Keratinocyte (primary cell): Measurements from ENCODE around the gene MYMK.

Source experiments
- EZH2 ChIP-seq: IDR thresholded peaks from one replicate; pipeline ENCODE4 v1.6.1; 2012; ENCODE audit warnings: inconsistent platforms, mild to moderate bottlenecking, low read length, moderate library complexity
- TF ChIP-seq, protein P1 (sequence below), 3 experiments: IDR thresholded peaks in 1 of 3; conservative IDR thresholded peaks in 1 of 3; optimal IDR thresholded peaks in 1 of 3; 2 replicates in 2 of 3; 3 replicates in 1 of 3; pipeline versions ENCODE3 to v1.5.1; 2011; ENCODE audit warnings: low read length in 3 of 3, mild to moderate bottlenecking in 3 of 3, moderate library complexity in 2 of 3, control low read depth in 1 of 3, inconsistent platforms in 1 of 3; ENCODE audit not compliant: insufficient read depth in 2 of 3; ENCODE audit errors: extremely low read depth in 1 of 3

DNA sequence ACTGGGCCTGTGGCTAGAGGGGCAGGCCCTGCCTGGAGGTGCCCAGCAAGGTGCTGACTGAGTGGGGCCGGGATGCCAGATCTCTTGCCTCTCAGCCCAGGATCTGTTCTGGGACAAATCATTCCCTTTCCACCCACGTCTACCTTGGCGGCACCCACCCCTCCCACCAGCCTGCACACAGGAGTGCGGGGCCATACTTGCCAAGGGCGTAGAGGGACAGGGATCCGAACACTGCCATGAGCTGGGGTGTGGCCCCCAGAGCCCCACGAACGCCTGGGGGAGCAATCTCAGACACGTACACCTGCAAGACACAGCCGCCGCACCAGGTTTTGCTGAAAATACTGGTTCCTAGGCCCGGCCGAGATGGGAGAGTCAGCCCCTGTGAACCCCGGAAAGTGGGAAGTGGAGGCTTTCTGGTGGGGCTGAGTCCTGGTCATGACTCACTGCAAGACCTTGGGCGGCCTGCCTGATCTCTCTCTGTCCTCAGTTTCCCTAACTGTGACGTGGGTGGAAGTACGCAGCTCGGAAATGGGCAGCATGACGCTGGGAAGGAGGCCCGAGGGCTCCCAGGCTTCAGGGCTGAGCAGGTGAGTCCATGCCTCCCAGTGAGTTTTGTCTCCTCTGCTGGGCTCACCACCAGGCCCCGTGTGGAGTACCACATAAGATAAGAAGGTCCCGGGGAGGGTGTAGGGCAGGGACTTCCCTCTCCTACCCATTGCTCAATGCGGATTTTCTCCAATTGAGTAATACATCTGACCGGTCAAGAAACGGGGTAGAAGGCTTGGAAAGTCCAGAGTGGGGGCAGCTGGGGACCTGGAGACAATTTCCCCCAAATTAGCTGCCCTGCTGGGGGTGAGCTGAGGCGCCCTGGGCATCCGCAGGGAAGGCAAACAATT is 48.5 kb downstream of the MYMK start:
- TF ChIP-seq, protein P1, sequence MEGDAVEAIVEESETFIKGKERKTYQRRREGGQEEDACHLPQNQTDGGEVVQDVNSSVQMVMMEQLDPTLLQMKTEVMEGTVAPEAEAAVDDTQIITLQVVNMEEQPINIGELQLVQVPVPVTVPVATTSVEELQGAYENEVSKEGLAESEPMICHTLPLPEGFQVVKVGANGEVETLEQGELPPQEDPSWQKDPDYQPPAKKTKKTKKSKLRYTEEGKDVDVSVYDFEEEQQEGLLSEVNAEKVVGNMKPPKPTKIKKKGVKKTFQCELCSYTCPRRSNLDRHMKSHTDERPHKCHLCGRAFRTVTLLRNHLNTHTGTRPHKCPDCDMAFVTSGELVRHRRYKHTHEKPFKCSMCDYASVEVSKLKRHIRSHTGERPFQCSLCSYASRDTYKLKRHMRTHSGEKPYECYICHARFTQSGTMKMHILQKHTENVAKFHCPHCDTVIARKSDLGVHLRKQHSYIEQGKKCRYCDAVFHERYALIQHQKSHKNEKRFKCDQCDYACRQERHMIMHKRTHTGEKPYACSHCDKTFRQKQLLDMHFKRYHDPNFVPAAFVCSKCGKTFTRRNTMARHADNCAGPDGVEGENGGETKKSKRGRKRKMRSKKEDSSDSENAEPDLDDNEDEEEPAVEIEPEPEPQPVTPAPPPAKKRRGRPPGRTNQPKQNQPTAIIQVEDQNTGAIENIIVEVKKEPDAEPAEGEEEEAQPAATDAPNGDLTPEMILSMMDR (optimal IDR thresholded peaks at IDR 0.05 in 1 of 3, IDR thresholded peaks at IDR 0.05 in 1 of 3, conservative IDR thresholded peaks at IDR 0.05 in 1 of 3; ENCODE audit: extremely low read depth in 1 of 3, insufficient read depth in 2 of 3, low read length in 3 of 3), result no peak
- TF ChIP-seq EZH2, result no peak
